MV-4-11 (cell line): Measurements from ENCODE around the gene SRCIN1.
A peak's percentile ranks its signal among the peaks of the same experiment; 100 is the strongest.

Experiments used
- DNase-seq: peaks from one replicate; lab custom pipeline; 2025; lab: John Stamatoyannopoulos, UW

Gene SRCIN1

GRCh38 chr17:38561416-38562214 is 44.1 kb downstream of the SRCIN1 start:
- no peak for DNase-seq

GRCh38 chr17:38560503-38561318 is 45.0 kb downstream of the SRCIN1 start:
- no peak for DNase-seq

GRCh38 chr17:38559880-38560230 is 45.9 kb downstream of the SRCIN1 start:
- no peak for DNase-seq

GRCh38 chr17:38559051-38559879 is 46.5 kb downstream of the SRCIN1 start:
- DNase-seq = peak; percentile 83

- no peak for DNase-seq
Measured at GRCh38 chr17:38558728-38559050, 47.1 kb downstream of the SRCIN1 start.

- peak; percentile 85 for DNase-seq
Measured at GRCh38 chr17:38557836-38558727, 47.7 kb downstream of the SRCIN1 start.

GRCh38 chr17:38557396-38557795 is 48.4 kb downstream of the SRCIN1 start:
- DNase-seq = no peak

GRCh38 chr17:38556239-38556638 is 49.5 kb downstream of the SRCIN1 start:
- DNase-seq = peak; percentile 66

GRCh38 chr17:38554430-38555350 is 51.1 kb downstream of the SRCIN1 start:
- DNase-seq = no peak

- DNase-seq = no peak
Measured at GRCh38 chr17:38552343-38552742, 53.4 kb downstream of the SRCIN1 start.

- no peak for DNase-seq
Measured at GRCh38 chr17:38551121-38551520, 54.6 kb downstream of the SRCIN1 start.

- no peak for DNase-seq
Measured at GRCh38 chr17:38550661-38551060, 55.1 kb downstream of the SRCIN1 start.

- no peak for DNase-seq
Measured at GRCh38 chr17:38549285-38549684, 56.5 kb downstream of the SRCIN1 start.

GRCh38 chr17:38547444-38547843 is 58.3 kb downstream of the SRCIN1 start:
- no peak for DNase-seq

GRCh38 chr17:38546396-38546795 is 59.4 kb downstream of the SRCIN1 start:
- no peak for DNase-seq

GRCh38 chr17:38545531-38546225 is 60.1 kb downstream of the SRCIN1 start:
- no peak for DNase-seq

GRCh38 chr17:38544839-38545209 is 60.9 kb downstream of the SRCIN1 start:
- no peak for DNase-seq

GRCh38 chr17:38544175-38544838 is 61.4 kb downstream of the SRCIN1 start:
- no peak for DNase-seq
